Kidney epithelial cell (primary cell): ENCODE data around the gene INPP5A. TPM values are rescaled to one million over a fixed set of nuclear protein-coding genes. Genes with fewer than 3 reads are reported as not detected.
"Not testable (repeated sequence)": the region's sequence is repeated elsewhere in the genome, so short reads cannot be mapped to it uniquely, and the experiment has no call there.

ENCODE experiments used
- DNase-seq: peaks from one replicate; pipeline ENCODE4 v3.0.0-alpha.2; 2010; ENCODE audit warnings: low read depth
- H3K27me3 ChIP-seq: 2 replicates; pipeline ENCODE4 v1.6.0; 2011; ENCODE audit warnings: low read length; ENCODE audit not compliant: control insufficient read depth, insufficient read depth
- H3K36me3 ChIP-seq: 2 replicates; pipeline ENCODE4 v1.5.1; 2011; ENCODE audit warnings: low read length; ENCODE audit not compliant: control insufficient read depth, insufficient read depth
- H3K4me3 ChIP-seq: 2 replicates; pipeline ENCODE4 v1.5.1; 2011; ENCODE audit warnings: low read depth, mild to moderate bottlenecking, control low read depth, low read length
- total RNA-seq: library from RNA; depleted of rRNA; stranded (reverse); fragments of >200 nt; gene quantifications from 2 replicates; pipeline ENCODE4 v1.2.3, GENCODE V29; 2015
- TF ChIP-seq, protein P1 (sequence below): IDR thresholded peaks from 2 replicates; pipeline ENCODE4 v1.5.1; 2011; ENCODE audit warnings: mild to moderate bottlenecking, moderate library complexity, low read length, control low read depth, inconsistent platforms; ENCODE audit not compliant: insufficient read depth, poor library complexity, severe bottlenecking

INPP5A gene
- total RNA-seq, 1 donor from 2014 or later: 45.1 TPM

DNA sequence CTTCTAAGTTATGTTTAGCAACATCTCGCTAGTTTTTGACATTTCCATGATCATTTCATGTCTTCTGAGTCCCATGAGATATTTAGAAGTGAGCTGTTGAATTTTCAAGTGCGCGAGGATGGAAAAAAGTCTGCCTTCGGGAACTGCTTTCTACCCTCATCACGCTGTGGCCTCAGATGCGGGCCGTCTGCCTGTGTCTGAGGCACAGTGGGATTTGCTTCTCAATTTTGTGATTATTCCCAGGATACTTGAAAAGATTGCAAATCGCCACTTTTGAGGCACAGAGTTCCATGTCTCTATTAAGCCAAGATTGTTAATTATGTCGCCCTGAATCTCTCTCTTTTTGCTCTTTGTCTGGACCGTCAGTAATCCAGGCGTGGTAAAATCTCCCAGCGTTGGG, 279.1 kb downstream of the INPP5A start:
- TF ChIP-seq, protein P1, sequence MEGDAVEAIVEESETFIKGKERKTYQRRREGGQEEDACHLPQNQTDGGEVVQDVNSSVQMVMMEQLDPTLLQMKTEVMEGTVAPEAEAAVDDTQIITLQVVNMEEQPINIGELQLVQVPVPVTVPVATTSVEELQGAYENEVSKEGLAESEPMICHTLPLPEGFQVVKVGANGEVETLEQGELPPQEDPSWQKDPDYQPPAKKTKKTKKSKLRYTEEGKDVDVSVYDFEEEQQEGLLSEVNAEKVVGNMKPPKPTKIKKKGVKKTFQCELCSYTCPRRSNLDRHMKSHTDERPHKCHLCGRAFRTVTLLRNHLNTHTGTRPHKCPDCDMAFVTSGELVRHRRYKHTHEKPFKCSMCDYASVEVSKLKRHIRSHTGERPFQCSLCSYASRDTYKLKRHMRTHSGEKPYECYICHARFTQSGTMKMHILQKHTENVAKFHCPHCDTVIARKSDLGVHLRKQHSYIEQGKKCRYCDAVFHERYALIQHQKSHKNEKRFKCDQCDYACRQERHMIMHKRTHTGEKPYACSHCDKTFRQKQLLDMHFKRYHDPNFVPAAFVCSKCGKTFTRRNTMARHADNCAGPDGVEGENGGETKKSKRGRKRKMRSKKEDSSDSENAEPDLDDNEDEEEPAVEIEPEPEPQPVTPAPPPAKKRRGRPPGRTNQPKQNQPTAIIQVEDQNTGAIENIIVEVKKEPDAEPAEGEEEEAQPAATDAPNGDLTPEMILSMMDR: no peak
- DNase-seq: no peak
- Histone ChIP-seq H3K4me3 (no peak overlapping the region), H3K36me3 (no peaks in the 10 kb centered on the region), H3K27me3 (peaks cover 5% of the 10 kb centered on the region)

DNA sequence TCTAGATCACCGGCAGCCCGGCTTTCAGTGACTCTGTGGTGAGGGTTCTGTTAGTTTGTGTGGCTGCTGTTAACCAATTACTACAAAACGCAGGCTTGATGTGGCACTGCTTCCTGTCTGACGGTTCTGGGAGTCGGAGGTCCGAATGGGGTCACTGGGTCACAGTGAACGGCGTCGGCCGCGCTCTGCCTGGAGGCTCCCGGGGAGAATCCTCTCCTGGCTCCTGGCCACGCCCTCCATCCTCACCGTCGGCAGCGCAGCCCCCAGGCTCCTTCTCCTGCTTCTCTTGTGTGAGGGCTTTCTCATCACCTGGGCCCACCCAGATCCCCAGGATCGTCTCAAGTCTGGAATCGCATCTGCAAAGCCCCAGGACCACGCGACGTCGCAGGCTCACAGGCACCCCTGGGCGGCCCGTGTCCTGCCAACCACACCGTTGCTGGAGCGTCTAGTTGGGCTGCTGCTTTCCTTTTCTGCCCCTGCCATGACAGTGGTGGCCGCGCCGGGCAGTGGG, 280.2 kb downstream of the INPP5A start:
- Histone ChIP-seq H3K4me3 (no peak overlapping the region), H3K27me3 (peaks cover 5% of the 10 kb centered on the region), H3K36me3 (no peaks in the 10 kb centered on the region)
- DNase-seq: no peak
- TF ChIP-seq, protein P1: no peak

GRCh38 chr10:132820056-132820455, 282.5 kb downstream of the INPP5A start:
- Histone ChIP-seq H3K27me3 (peaks cover 5% of the 10 kb centered on the region), H3K4me3 (no peak overlapping the region), H3K36me3 (no peaks in the 10 kb centered on the region)
- DNase-seq: no peak
- TF ChIP-seq, protein P1: no peak

DNA sequence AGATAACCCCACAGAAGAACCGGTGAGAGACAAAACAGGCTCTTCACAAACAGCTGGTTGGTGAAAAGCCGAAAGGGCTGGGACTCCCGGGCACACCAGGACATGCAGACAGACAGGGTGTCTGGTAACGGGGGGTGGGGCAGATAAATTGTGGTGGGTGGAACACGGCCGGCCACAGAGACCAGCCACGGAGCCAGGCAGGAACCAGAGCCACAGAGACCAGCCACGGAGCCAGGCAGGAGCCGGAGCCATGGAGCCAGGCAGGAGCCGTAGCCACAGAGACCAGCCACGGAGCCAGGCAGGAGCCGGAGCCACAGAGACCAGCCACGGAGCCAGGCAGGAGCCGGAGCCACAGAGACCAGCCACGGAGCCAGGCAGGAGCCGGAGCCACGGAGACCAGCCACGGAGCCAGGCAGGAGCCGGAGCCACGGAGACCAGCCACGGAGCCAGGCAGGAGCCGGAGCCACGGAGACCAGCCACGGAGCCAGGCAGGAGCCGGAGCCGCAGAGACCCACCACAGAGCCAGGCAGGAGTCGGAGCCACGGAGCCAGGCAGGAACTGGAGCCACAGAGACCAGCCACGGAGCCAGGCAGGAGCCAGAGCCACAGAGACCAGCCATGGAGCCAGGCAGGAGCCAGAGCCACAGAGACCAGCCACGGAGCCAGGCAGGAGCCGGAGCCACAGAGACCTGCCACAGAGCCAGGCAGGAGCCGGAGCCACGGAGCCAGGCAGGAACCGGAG, 288.4 kb downstream of the INPP5A start:
- H3K27me3 ChIP-seq, H3K4me3 ChIP-seq, H3K36me3 ChIP-seq, DNase-seq: not testable (repeated sequence)

- no peaks in the 10 kb centered on the region for H3K36me3 ChIP-seq
- H3K4me3 ChIP-seq: no peak overlapping the region
- TF ChIP-seq, protein P1: no peak
- DNase-seq: no peak
- peaks cover 2% of the 10 kb centered on the region for H3K27me3 ChIP-seq
These were observed 289.2 kb downstream of the INPP5A start for GRCh38 chr10:132826524-132827422.

DNA sequence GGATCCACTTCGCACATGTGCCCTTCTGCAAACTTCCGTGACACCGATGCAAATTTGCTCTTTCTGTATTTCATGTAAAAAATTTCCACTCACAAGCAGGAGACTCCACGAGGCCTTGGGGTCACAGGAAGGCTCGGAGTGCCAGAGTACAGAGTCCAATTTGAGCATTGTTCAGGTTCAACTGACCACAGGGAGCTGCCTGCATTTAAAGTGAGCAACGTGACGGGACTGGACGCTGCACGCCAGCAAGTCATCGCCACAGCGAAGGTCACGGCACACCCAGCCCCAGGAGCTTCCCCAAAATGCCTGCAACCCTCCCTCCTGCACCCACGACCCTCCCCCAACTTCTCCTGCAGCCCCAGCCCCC, 289.8 kb downstream of the INPP5A start:
- no peak for DNase-seq
- Histone ChIP-seq H3K4me3 (no peak overlapping the region), H3K36me3 (no peaks in the 10 kb centered on the region), H3K27me3 (peaks cover 5% of the 10 kb centered on the region)
- TF ChIP-seq, protein P1: no peak
